Endodermal cell (in vitro differentiated cells): ENCODE measurements around the gene AHNAK2. TPM values are rescaled to one million over a fixed set of nuclear protein-coding genes. Genes with fewer than 3 reads are reported as not detected.

Experiments
- DNase-seq: peaks from one replicate; pipeline ENCODE4 v3.0.0-alpha.2; 2017
- H3K27ac ChIP-seq: 2 replicates; pipeline ENCODE4 v1.5.1; 2013; ENCODE audit warnings: mild to moderate bottlenecking, low read depth, low read length, moderate library complexity
- H3K27me3 ChIP-seq: 2 replicates; pipeline ENCODE4 v1.6.1; 2013; ENCODE audit warnings: mild to moderate bottlenecking, low read length, moderate library complexity; ENCODE audit not compliant: insufficient read depth, control insufficient read depth, poor library complexity, severe bottlenecking
- H3K36me3 ChIP-seq: 2 replicates; pipeline ENCODE4 v1.7.0; 2013; ENCODE audit warnings: mild to moderate bottlenecking, low read length, moderate library complexity; ENCODE audit not compliant: control insufficient read depth, insufficient read depth
- H3K4me1 ChIP-seq: one replicate; pipeline ENCODE4 v1.7.0; 2013; ENCODE audit warnings: low read length; ENCODE audit not compliant: control insufficient read depth, insufficient read depth
- H3K4me3 ChIP-seq: 2 replicates; pipeline ENCODE4 v1.5.1; 2013; ENCODE audit warnings: mild to moderate bottlenecking, low read length, moderate library complexity
- H3K9ac ChIP-seq: 2 replicates; pipeline ENCODE4 v1.6.1; 2013; ENCODE audit warnings: mild to moderate bottlenecking, low read length, moderate library complexity; ENCODE audit not compliant: poor library complexity, severe bottlenecking; ENCODE audit errors: extremely low read depth
- H3K9me3 ChIP-seq: 2 replicates; pipeline ENCODE4 v1.6.1; 2013; ENCODE audit warnings: mild to moderate bottlenecking, low read length, moderate library complexity; ENCODE audit not compliant: control insufficient read depth
- H3K27ac Mint-ChIP-seq: 2 replicates; pipeline ENCODE4 v1.8.0; 2020; ENCODE audit warnings: mixed read lengths
- H3K27me3 Mint-ChIP-seq: 2 replicates; pipeline ENCODE4 v1.8.0; 2021; ENCODE audit warnings: mild to moderate bottlenecking, mixed read lengths; ENCODE audit not compliant: insufficient read depth
- H3K36me3 Mint-ChIP-seq: 2 replicates; pipeline ENCODE4 v1.8.0; 2020; ENCODE audit warnings: low read depth, mixed read lengths
- H3K4me1 Mint-ChIP-seq: 2 replicates; pipeline ENCODE4 v1.8.0; 2020; ENCODE audit warnings: mixed read lengths
- H3K4me3 Mint-ChIP-seq: 2 replicates; pipeline ENCODE4 v1.8.0; 2020; ENCODE audit warnings: mild to moderate bottlenecking, moderate library complexity, mixed read lengths
- H3K9me3 Mint-ChIP-seq: 2 replicates; pipeline ENCODE4 v1.8.0; 2020; ENCODE audit warnings: mild to moderate bottlenecking, mixed read lengths
- CTCF ChIP-seq: fragments of 200-600 bp; sonication (generic); conservative IDR thresholded peaks from 2 replicates; pipeline ENCODE4 v1.5.0; 2021; ENCODE audit warnings: antibody characterized with exemption, mild to moderate bottlenecking
- WGBS, 2 experiments: methylation state at CpG; one replicate each; pipeline versions ENCODE4 v1.1.5 to v1.1.7; 2013; ENCODE audit warnings: missing lambda C conversion rate in 2 of 2, mixed read lengths in 1 of 2; ENCODE audit not compliant: insufficient coverage in 1 of 2, insufficient read length in 1 of 2; 5-methylcytosine and 5-hydroxymethylcytosine counted together
- total RNA-seq, 2 donors: library from RNA; stranded (reverse); fragmentation: NEBNext Ultra II Directional in 1 of 2; extraction: Animal tissue kit (Norgen Biotek cat#: 25700) in 1 of 2; gene quantifications; 2 replicates in 1 of 2; 3 replicates in 1 of 2; pipeline ENCODE4 v1.2.1, GENCODE V29; 2021

AHNAK2 gene
- total RNA-seq, 2 donors from 2014 or later = 0.93 to 2.2 TPM

- Mint-ChIP-seq H3K4me1 (peaks cover 18% of the 10 kb centered on the region), H3K27ac (no peak overlapping the region), H3K27me3 (peaks cover 15% of the 10 kb centered on the region), H3K36me3 (peaks cover 8% of the 10 kb centered on the region), H3K9me3 (no peaks in the 10 kb centered on the region), H3K4me3 (no peak overlapping the region)
- TF ChIP-seq CTCF = no peak
- Histone ChIP-seq H3K27ac (no peak overlapping the region), H3K9ac (no peak overlapping the region), H3K4me1 (peaks cover 5% of the 10 kb centered on the region), H3K4me3 (no peak overlapping the region), H3K27me3 (no peaks in the 10 kb centered on the region), H3K36me3 (peaks cover 6% of the 10 kb centered on the region), H3K9me3 (no peaks in the 10 kb centered on the region)
- 86 to 87% methylated on average over 9 to 11 of the region's 11 CpGs for whole genome bisulfite sequencing, 2 experiments
- DNase-seq = no peak
Measured at GRCh38 chr14:105023144-105023543, 45.0 kb upstream of the AHNAK2 start.

- H3K27ac Mint-ChIP-seq = no peak overlapping the region
- H3K36me3 Mint-ChIP-seq = peaks cover 11% of the 10 kb centered on the region
- no peak for DNase-seq
- H3K4me1 ChIP-seq = peaks cover 5% of the 10 kb centered on the region
- WGBS, 2 experiments = 86% methylated on average over 2 of the region's 2 CpGs; no CpG with 5 or more reads in 1 of the 2 experiments
- H3K27me3 Mint-ChIP-seq = peaks cover 8% of the 10 kb centered on the region
- peak overlapping the region; percentile 79 for H3K9ac ChIP-seq
- H3K36me3 ChIP-seq = peaks cover 6% of the 10 kb centered on the region
- H3K4me3 Mint-ChIP-seq = peak overlapping the region; percentile 93
- H3K4me1 Mint-ChIP-seq = peaks cover 22% of the 10 kb centered on the region
- no peak overlapping the region for H3K27ac ChIP-seq
- TF ChIP-seq CTCF = no peak
- H3K4me3 ChIP-seq = peak overlapping the region; percentile 95
- H3K9me3 ChIP-seq = no peaks in the 10 kb centered on the region
- no peaks in the 10 kb centered on the region for H3K27me3 ChIP-seq
- no peaks in the 10 kb centered on the region for H3K9me3 Mint-ChIP-seq
Measured at GRCh38 chr14:105022276-105022670, 44.1 kb upstream of the AHNAK2 start.

- Histone ChIP-seq H3K36me3 (peaks cover 8% of the 10 kb centered on the region), H3K9me3 (no peaks in the 10 kb centered on the region), H3K9ac (peak overlapping the region; percentile 79), H3K27me3 (no peaks in the 10 kb centered on the region), H3K27ac (peak overlapping the region; percentile 62), H3K4me1 (peaks cover 5% of the 10 kb centered on the region), H3K4me3 (peak overlapping the region; percentile 95)
- 1 to 13% methylated on average over 16 to 20 of the region's 20 CpGs for WGBS, 2 experiments
- H3K27ac Mint-ChIP-seq = peak overlapping the region; percentile 69
- peaks cover 27% of the 10 kb centered on the region for H3K4me1 Mint-ChIP-seq
- peak; percentile 57 for TF ChIP-seq CTCF
- H3K9me3 Mint-ChIP-seq = no peaks in the 10 kb centered on the region
- H3K4me3 Mint-ChIP-seq = peak overlapping the region; percentile 93
- peaks cover 13% of the 10 kb centered on the region for H3K36me3 Mint-ChIP-seq
- H3K27me3 Mint-ChIP-seq = peaks cover 6% of the 10 kb centered on the region
- DNase-seq = peak; percentile 85
Measured at GRCh38 chr14:105021656-105022275, 43.6 kb upstream of the AHNAK2 start.
